IPS DF 6.9 (cell line): ENCODE measurements around the gene MARCHF9.
"Not testable (repeated sequence)": the region's sequence is repeated elsewhere in the genome, so short reads cannot be mapped to it uniquely, and the experiment has no call there.

Experiments used
- DNase-seq: peaks from one replicate; pipeline ENCODE4 v3.0.0-alpha.2; 2013; ENCODE audit warnings: low read depth, low spot score
- H3K27ac ChIP-seq: one replicate; pipeline ENCODE4 v1.5.1; 2013; ENCODE audit warnings: low read length, control low read depth
- H3K27me3 ChIP-seq: 2 replicates; pipeline ENCODE4 v1.6.1; 2013; ENCODE audit warnings: mild to moderate bottlenecking, low read length; ENCODE audit not compliant: control insufficient read depth, insufficient read depth
- H3K36me3 ChIP-seq: 2 replicates; pipeline ENCODE4 v1.6.1; 2013; ENCODE audit warnings: low read length; ENCODE audit not compliant: control insufficient read depth, insufficient read depth
- H3K4me1 ChIP-seq: 2 replicates; pipeline ENCODE4 v1.6.1; 2013; ENCODE audit warnings: low read length; ENCODE audit not compliant: control insufficient read depth, insufficient read depth
- H3K4me3 ChIP-seq: 2 replicates; pipeline ENCODE4 v1.5.1; 2013; ENCODE audit warnings: mild to moderate bottlenecking, low read length
- H3K9me3 ChIP-seq: 2 replicates; pipeline ENCODE4 v1.6.1; 2013; ENCODE audit warnings: low read length, inconsistent platforms; ENCODE audit not compliant: control insufficient read depth, insufficient read depth
- WGBS: extraction: QIAGEN DNeasy Blood & Tissue Kit; methylation state at CpG from one replicate; pipeline ENCODE4 v1.1.7; 2013; ENCODE audit warnings: mixed read lengths, missing lambda C conversion rate; ENCODE audit not compliant: insufficient read length, insufficient coverage; 5-methylcytosine and 5-hydroxymethylcytosine counted together

The MARCHF9 gene

GRCh38 chr12:57718641-57719528 lies 36.0 kb upstream of the MARCHF9 start:
- Histone ChIP-seq H3K27me3 (no peaks in the 10 kb centered on the region; the same call in 1 of the 2 replicates), H3K4me3 (no peak overlapping the region), H3K9me3 (no peaks in the 10 kb centered on the region), H3K36me3 (no peaks in the 10 kb centered on the region; the same call in 1 of the 2 replicates), H3K27ac (no peak overlapping the region), H3K4me1 (no peaks in the 10 kb centered on the region; the same call in 1 of the 2 replicates)
- no peak for DNase-seq
- WGBS = no CpG with 5 or more reads among the region's 15 CpGs

GRCh38 chr12:57719777-57720605 lies 34.9 kb upstream of the MARCHF9 start:
- DNase-seq = no peak
- Histone ChIP-seq H3K27me3 (peaks cover 2% of the 10 kb centered on the region; the same call in 1 of the 2 replicates), H3K9me3 (no peaks in the 10 kb centered on the region), H3K4me3 (no peak overlapping the region), H3K36me3 (no peaks in the 10 kb centered on the region; the same call in 1 of the 2 replicates), H3K4me1 (no peaks in the 10 kb centered on the region; the same call in 1 of the 2 replicates), H3K27ac (no peak overlapping the region)
- WGBS = no CpG with 5 or more reads among the region's 20 CpGs

GRCh38 chr12:57720606-57721595 lies 34.0 kb upstream of the MARCHF9 start:
- Histone ChIP-seq H3K36me3 (no peaks in the 10 kb centered on the region), H3K27me3 (peaks cover 2% of the 10 kb centered on the region; the same call in 1 of the 2 replicates), H3K27ac (no peak overlapping the region), H3K4me1 (peaks cover 1% of the 10 kb centered on the region; the same call in 1 of the 2 replicates), H3K9me3 (no peaks in the 10 kb centered on the region), H3K4me3 (no peak overlapping the region)
- no CpG with 5 or more reads among the region's 11 CpGs for WGBS
- no peak for DNase-seq

GRCh38 chr12:57721846-57722608 lies 32.9 kb upstream of the MARCHF9 start:
- H3K4me3 ChIP-seq, DNase-seq, H3K27ac ChIP-seq, H3K9me3 ChIP-seq, H3K27me3 ChIP-seq, H3K4me1 ChIP-seq, H3K36me3 ChIP-seq: not testable (repeated sequence)
- no CpG with 5 or more reads among the region's 16 CpGs for WGBS

GRCh38 chr12:57722716-57723629 lies 31.9 kb upstream of the MARCHF9 start:
- H3K27ac ChIP-seq = no peak overlapping the region
- no peak for DNase-seq
- no peaks in the 10 kb centered on the region; the same call in 1 of the 2 replicates for H3K36me3 ChIP-seq
- H3K27me3 ChIP-seq = peaks cover 17% of the 10 kb centered on the region
- H3K4me1 ChIP-seq = peaks cover 8% of the 10 kb centered on the region
- no CpG with 5 or more reads among the region's 11 CpGs for WGBS
- H3K9me3 ChIP-seq = no peaks in the 10 kb centered on the region
- H3K4me3 ChIP-seq = no peak overlapping the region

- H3K4me3 ChIP-seq = no peak overlapping the region
- no peaks in the 10 kb centered on the region; the same call in 1 of the 2 replicates for H3K36me3 ChIP-seq
- H3K27me3 ChIP-seq = peaks cover 20% of the 10 kb centered on the region
- WGBS = no CpG with 5 or more reads among the region's 2 CpGs
- DNase-seq = no peak
- no peak overlapping the region for H3K27ac ChIP-seq
- H3K9me3 ChIP-seq = no peaks in the 10 kb centered on the region
- H3K4me1 ChIP-seq = peaks cover 8% of the 10 kb centered on the region
Observed at GRCh38 chr12:57723630-57723962, 31.3 kb upstream of the MARCHF9 start.

GRCh38 chr12:57724003-57724935 lies 30.6 kb upstream of the MARCHF9 start:
- Histone ChIP-seq H3K36me3 (no peaks in the 10 kb centered on the region; the same call in 1 of the 2 replicates), H3K9me3 (no peaks in the 10 kb centered on the region), H3K27me3 (peaks cover 20% of the 10 kb centered on the region), H3K4me3 (no peak overlapping the region), H3K27ac (no peak overlapping the region), H3K4me1 (peaks cover 8% of the 10 kb centered on the region)
- no peak for DNase-seq
- WGBS = no CpG with 5 or more reads among the region's 12 CpGs
